GM12875 (cell line): ENCODE results near the gene HPS5.

Source experiments
- H3K4me3 ChIP-seq: one replicate; pipeline ENCODE4 v1.5.1; 2011; ENCODE audit warnings: low read depth, low read length, control low read depth
- CTCF ChIP-seq: IDR thresholded peaks from 2 replicates; pipeline ENCODE4 v1.5.1; 2011; ENCODE audit warnings: low read depth, mild to moderate bottlenecking, control low read depth, inconsistent platforms, low read length, moderate library complexity, borderline replicate concordance; ENCODE audit not compliant: insufficient read depth

Gene HPS5

GRCh38 chr11:18230859-18231258, 91.1 kb downstream of the HPS5 start:
- TF ChIP-seq CTCF: no peak

GRCh38 chr11:18229501-18229900, 92.4 kb downstream of the HPS5 start:
- no peak overlapping the region for H3K4me3 ChIP-seq
- TF ChIP-seq CTCF: no peak

More at GRCh38 chr11:18230859-18231258, 91.1 kb downstream of the HPS5 start:
- H3K4me3 ChIP-seq: no peak overlapping the region
